LNCAP (cell line): Measurements from ENCODE around the gene CDC6.

Experiments used
- CTCF ChIP-seq: fragments of 450-650 bp; IDR thresholded peaks from 2 replicates; pipeline ENCODE4 v1.5.1; 2017; ENCODE audit warnings: mild to moderate bottlenecking

The CDC6 gene

GRCh38 chr17:40331743-40332641 lies 44.3 kb downstream of the CDC6 start:
- TF ChIP-seq CTCF: no peak

GRCh38 chr17:40333781-40334448 lies 46.2 kb downstream of the CDC6 start:
- TF ChIP-seq CTCF: no peak

- TF ChIP-seq CTCF: no peak
These were observed 47.9 kb downstream of the CDC6 start for GRCh38 chr17:40335620-40336019.

- TF ChIP-seq CTCF: no peak
These were observed 49.7 kb downstream of the CDC6 start for GRCh38 chr17:40337351-40337750.

- TF ChIP-seq CTCF: no peak
These were observed 50.4 kb downstream of the CDC6 start for GRCh38 chr17:40338058-40338457.

- TF ChIP-seq CTCF: no peak
These were observed 51.4 kb downstream of the CDC6 start for GRCh38 chr17:40338941-40339649.

- no peak for TF ChIP-seq CTCF
These were observed 52.6 kb downstream of the CDC6 start for GRCh38 chr17:40340327-40340726.
